NCI-H524 (cell line): Measurements from ENCODE around the gene ZNF598.

Source experiments
- DNase-seq, 2 experiments: peaks; one replicate each; lab custom pipeline; 2025; lab: John Stamatoyannopoulos, UW

ZNF598 gene

DNA sequence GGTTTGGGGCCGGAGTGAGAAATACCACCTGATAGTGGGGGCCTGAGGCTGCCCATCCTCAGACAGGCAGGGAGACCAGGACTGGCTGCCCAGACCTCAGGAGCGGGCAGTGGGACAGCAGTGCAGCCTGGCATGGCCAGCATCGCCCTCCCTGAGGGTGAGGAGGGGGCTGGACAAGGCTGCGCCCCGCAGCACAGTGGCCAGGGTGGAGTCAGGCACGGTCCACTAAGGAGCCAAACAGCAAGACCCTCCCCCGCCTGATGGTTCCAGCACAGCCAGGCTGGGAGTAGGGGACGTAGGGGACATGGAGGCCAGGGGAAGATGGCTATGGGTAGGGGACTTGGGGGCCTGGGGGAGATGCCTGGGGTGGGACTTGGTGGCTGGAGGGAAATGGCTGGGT is 3.3 kb downstream of the ZNF598 start:
- no peak for DNase-seq

- DNase-seq = peak in 1 of 2 experiments; percentile 48
Observed at GRCh38 chr16:2005646-2006045, 4.0 kb downstream of the ZNF598 start.

DNA sequence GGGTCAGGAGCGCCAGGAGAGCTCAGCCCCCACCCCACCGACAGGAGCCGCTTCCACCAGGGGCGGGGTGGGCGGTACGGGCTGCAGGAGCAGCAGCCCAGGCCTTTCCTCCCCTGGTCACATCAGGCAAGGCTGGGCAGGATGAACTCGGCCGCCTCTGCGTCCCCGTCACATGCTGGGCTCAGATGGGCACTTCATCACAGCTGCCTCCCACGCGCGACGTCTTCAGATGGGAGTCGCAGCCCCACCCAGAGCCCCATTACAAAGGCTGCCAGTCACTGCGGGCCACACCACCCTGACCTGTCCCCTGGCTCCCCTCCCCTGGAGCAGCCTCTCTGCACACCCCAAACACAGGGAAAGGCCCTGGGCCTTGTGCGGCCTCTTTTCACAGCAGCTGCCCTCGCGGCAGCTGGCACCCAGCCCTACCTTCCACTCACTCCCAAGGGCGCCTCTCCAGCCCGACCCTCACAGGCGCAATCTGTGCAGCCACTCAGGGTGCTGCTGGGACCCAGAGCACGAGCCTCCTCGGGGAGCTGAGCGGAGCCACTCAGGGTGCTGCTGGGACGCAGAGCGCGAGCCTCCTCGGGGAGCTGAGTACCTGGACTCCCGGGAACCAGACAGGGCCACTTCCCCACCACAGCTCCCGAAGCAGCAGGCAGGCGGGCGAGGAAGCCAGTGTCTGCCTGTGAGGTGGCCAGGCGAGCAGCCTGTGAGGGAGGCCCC is 4.7 kb downstream of the ZNF598 start:
- DNase-seq = peak in 1 of 2 experiments; percentile 54

DNA sequence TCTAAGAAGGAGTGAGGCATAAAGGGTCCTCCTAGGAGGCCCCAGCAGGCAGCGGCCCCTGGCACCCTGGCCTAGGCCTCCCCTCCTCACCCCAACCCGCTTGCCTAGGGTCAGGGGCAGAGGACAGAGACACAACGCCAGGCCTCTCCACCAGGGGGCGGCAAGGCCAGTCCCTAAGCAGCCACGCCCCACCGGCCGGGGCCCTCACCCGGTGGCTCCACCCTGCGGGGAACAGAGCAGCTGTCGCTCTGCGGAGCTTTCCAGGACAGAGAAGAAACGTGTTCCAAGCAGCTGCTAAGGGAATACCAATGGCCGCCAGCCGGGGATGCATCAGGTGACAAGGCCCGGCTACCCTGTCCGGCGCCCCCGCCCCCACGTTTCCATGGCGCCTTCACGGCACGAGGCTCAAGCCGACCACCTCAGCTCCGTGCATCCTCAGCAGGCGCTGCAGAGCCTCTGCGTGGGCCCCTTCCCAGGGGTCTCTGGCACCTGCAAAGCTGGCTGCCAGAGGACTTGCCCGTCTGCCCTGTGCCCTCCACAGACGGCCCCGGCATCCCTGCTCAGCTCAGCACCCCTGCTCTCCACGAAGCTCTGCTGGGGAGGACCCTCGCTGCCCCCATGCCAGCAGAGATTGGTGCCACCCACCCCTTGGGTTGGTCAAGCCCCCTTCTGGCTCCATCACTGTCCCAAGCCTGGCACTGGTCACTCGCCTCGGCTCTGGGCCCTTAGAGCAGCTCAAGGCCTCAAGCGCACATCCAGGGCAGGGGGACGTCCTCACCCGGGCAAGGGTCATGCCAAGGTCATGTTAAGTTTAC is 5.6 kb downstream of the ZNF598 start:
- DNase-seq = peak; percentile 93 to 99

GRCh38 chr16:2003231-2003826 is 6.3 kb downstream of the ZNF598 start:
- no peak for DNase-seq

DNA sequence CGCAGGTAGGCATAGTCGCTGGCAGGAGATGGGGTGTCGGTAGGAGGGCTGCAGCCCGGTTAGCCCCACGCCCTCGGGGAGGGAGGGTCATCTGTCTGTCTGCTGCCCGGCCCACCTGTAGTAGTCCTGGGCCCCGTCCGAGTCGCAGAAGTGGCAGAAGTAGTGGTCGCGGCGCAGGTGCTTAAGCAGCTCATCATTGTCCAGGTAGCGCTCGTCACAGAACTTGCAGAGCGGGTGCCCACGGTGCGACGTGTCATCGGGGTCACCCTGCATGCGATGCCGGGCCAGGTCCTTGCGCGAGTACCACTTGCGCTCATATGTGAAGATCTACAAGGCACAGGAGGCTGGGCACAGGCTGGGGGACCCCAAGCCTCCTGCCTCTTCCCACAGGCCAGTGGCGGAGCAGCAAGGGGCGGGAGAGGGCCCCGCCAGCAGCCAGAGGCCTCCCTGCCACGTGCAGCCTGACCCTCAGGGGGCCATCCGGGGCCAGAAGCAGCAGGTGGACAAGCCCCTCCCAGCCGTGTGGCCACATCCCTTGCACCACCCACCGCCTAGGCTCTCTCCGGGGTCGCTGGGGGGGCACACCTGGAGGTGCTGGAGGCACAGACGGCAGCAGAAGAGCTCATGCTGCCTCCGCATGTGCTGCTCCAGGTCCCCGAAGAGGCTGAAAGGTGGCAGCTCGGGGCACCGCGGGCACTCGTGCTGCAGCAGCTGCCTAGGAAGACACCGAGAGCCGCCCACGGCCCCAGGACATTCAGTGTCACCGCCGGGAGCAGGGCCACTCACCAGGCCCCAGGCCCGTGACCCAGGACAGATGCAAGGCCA is 7.0 kb downstream of the ZNF598 start:
- DNase-seq = no peak

- DNase-seq = no peak
Observed at GRCh38 chr16:2001456-2002355, 7.9 kb downstream of the ZNF598 start.

GRCh38 chr16:2001035-2001434 is 8.6 kb downstream of the ZNF598 start:
- no peak for DNase-seq

GRCh38 chr16:1999866-2000514 is 9.6 kb downstream of the ZNF598 start:
- no peak for DNase-seq

- DNase-seq = no peak
Observed at GRCh38 chr16:1998852-1999801, 10.5 kb downstream of the ZNF598 start.

GRCh38 chr16:1998360-1998835 is 11.2 kb downstream of the ZNF598 start:
- DNase-seq = no peak

DNA sequence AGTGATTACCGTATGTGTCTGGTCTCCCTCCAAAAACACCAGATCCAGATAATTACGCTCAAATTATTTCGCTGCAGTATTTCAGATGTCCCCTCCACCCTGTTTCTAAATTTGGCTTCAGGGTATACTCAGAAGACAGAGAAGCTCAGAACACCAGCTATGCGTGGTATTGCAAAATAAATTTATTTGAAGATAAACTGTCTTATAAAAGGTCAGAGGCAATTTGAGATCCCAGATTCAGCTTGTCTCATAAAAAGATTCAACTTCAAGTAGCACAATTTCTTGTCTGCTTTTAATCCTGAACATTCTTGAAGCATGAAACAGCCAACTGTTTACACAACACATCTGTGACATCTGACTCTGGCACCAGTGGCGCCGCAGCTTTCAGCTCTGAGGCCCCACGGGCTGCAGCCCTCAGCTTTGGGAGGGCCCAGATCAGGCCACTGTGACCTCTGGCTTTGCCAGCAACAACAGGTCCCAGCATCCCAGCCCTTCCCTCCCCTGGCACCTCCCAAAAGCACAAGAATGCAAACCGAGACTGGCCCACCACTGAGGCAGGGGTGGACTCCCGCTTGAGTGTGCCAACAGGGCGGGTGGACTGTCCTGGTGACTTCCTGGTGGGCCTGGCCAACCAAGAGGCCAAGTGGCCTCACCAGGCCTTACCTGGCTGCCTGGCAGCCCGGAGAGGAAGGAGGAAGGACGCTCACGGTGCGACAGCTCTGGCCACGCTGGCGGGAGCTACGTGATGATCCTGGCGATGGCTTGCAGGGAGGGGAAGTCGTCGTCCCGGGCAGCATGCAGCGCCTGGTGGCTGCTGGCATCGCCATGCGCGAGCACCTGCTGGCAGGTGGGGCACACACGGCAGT is 11.9 kb downstream of the ZNF598 start:
- DNase-seq = no peak

DNA sequence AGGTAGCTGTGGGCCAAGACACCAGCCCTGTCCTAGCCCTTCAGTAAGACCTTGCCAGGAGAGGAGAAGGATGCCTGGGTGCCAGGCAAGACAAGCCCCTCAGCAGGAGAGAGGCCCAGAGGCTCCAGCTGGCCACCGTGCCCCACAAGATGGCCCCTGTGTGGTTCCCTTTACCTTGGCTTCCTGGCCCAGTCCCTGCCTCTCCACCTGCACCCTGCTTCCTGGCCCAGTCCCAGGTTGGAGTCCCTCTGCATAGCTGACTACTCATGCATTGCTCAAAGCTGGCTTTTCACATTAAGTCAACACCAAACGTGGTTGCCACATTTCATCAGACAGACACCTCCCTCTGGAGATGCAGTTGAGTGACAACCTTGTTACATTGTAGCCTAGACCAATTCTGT is 15.9 kb downstream of the ZNF598 start:
- DNase-seq = no peak

DNA sequence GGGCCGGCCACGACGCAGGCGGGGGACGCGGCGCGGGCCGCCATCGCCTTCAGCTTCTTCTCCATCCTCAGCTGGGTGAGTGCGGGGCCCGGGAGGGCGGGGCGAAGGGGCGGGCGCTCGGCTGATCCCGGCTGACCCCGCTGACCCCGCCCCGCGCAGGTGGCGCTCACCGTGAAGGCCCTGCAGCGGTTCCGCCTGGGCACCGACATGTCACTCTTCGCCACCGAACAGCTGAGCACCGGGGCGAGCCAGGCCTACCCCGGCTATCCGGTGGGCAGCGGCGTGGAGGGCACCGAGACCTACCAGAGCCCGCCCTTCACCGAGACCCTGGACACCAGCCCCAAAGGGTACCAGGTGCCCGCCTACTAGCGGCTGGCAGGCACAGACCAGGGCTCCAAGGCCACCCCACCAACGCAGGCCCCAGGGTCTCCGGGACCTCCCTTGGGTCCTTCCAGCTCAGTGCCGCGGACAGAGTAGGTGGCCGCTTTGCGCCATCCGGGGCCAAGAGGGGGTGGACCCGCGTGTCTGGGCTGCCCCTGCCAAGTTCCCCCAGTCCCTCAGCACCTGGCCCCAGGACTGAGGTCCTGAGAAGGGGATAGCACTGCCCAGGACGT is 16.8 kb downstream of the ZNF598 start:
- DNase-seq = no peak

DNA sequence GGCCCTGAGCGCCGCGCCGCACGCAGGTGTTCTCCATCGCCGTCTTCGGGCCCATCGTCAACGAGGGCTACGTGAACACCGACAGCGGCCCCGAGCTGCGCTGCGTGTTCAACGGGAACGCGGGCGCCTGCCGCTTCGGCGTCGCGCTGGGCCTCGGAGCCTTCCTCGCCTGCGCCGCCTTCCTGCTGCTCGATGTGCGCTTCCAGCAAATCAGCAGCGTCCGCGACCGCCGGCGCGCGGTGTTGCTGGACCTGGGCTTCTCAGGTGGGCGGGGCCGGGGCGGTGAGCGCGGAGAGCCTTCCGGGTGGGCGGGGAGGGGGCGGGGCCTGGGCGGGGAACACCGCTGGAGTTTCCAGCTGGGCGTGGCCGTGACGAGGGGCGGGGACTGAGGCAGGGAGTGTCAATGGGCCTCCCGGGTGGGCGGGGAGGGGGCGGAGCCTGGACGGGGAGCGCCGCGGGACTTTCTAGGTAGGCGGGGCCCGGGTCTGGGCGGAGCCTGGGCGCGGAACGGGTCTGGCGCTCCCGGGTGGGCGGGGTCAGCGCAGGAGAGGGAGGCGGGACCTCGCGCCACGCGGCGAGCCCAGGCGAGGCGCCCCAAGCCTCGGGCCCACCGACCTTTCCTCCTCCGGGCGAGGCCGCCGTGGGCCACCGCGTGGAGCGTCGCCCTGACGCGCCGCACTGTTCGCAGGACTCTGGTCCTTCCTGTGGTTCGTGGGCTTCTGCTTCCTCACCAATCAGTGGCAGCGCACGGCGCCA is 17.5 kb downstream of the ZNF598 start:
- DNase-seq = peak; percentile 18 to 61

- DNase-seq = no peak
Observed at GRCh38 chr16:1991588-1991947, 18.1 kb downstream of the ZNF598 start.

GRCh38 chr16:1991135-1991551 is 18.5 kb downstream of the ZNF598 start:
- DNase-seq = no peak
